ENCODE results near the gene NINL.

NINL gene

GRCh38 chr20:25461786-25462545 lies 123.4 kb downstream of the NINL start:
- no peak for DNase-seq (ENCODE audit: low read depth)

- no peak for DNase-seq (ENCODE audit: low read depth)
These were observed 124.1 kb downstream of the NINL start for GRCh38 chr20:25461281-25461650.

- DNase-seq (ENCODE audit: low read depth), result no peak
These were observed 124.6 kb downstream of the NINL start for GRCh38 chr20:25460566-25461280.

- DNase-seq (ENCODE audit: low read depth), result no peak
These were observed 125.3 kb downstream of the NINL start for GRCh38 chr20:25459916-25460535.

- DNase-seq (ENCODE audit: low read depth), result no peak
These were observed 126.1 kb downstream of the NINL start for GRCh38 chr20:25459111-25459830.

- DNase-seq (ENCODE audit: low read depth), result no peak
These were observed 127.2 kb downstream of the NINL start for GRCh38 chr20:25457886-25458680.

- DNase-seq (ENCODE audit: low read depth), result no peak
These were observed 131.0 kb downstream of the NINL start for GRCh38 chr20:25454153-25454900.

GRCh38 chr20:25453035-25453810 lies 132.1 kb downstream of the NINL start:
- no peak for DNase-seq (ENCODE audit: low read depth)

- DNase-seq (ENCODE audit: low read depth), result no peak
These were observed 133.0 kb downstream of the NINL start for GRCh38 chr20:25452333-25452732.

- no peak for DNase-seq (ENCODE audit: low read depth)
These were observed 137.7 kb downstream of the NINL start for GRCh38 chr20:25447671-25448070.

GRCh38 chr20:25444556-25444955 lies 140.8 kb downstream of the NINL start:
- no peak for DNase-seq (ENCODE audit: low read depth)

GRCh38 chr20:25439328-25439727 lies 146.0 kb downstream of the NINL start:
- no peak for DNase-seq (ENCODE audit: low read depth)

GRCh38 chr20:25437153-25437581 lies 148.2 kb downstream of the NINL start:
- no peak for DNase-seq (ENCODE audit: low read depth)

GRCh38 chr20:25424536-25424935 lies 160.8 kb downstream of the NINL start:
- DNase-seq (ENCODE audit: low read depth), result no peak

- DNase-seq (ENCODE audit: low read depth), result no peak
These were observed 163.3 kb downstream of the NINL start for GRCh38 chr20:25422032-25422431.

- no peak for DNase-seq (ENCODE audit: low read depth)
These were observed 164.2 kb downstream of the NINL start for GRCh38 chr20:25421102-25421501.

GRCh38 chr20:25418776-25419175 lies 166.6 kb downstream of the NINL start:
- no peak for DNase-seq (ENCODE audit: low read depth)

- DNase-seq (ENCODE audit: low read depth), result no peak
These were observed 176.4 kb downstream of the NINL start for GRCh38 chr20:25408890-25409289.

- DNase-seq (ENCODE audit: low read depth), result no peak
These were observed 177.2 kb downstream of the NINL start for GRCh38 chr20:25408170-25408547.

All from activated T-cell treated with anti-CD3 and anti-CD28 coated beads for 1 hour (primary cell).